Measurements from ENCODE around the gene SPTBN1. TPM values are rescaled to one million over a fixed set of nuclear protein-coding genes. Genes with fewer than 3 reads are reported as not detected.

SPTBN1 gene
- total and polyA plus RNA-seq, 2 experiments from 2014 or later, result 122 to 341 TPM

- Histone ChIP-seq H2AFZ (no peak overlapping the region), H3K9me3 (ENCODE audit: low read depth) (no peaks in the 10 kb centered on the region), H3K79me2 (peaks cover 87% of the 10 kb centered on the region), H3K9me2 (replicated peaks; ENCODE audit: insufficient read depth) (no peaks in the 10 kb centered on the region), H3K27ac (peak overlapping the region; percentile 68), H3K27me3 (no peaks in the 10 kb centered on the region), H4K20me1 (ENCODE audit: insufficient read depth, poor library complexity, severe bottlenecking) (peaks cover 11% of the 10 kb centered on the region), H3K4me1 (ENCODE audit: insufficient read depth) (peaks cover 22% of the 10 kb centered on the region), H3K4me2 (peak overlapping the region; percentile 4), H3K4me3 (no peak overlapping the region), H3K36me3 (replicated peaks; ENCODE audit: insufficient read depth, low read depth) (peaks cover 3% of the 10 kb centered on the region)
- WGBS (ENCODE audit: low lambda C conversion rate, missing lambda C conversion rate), result 68% methylated on average over 16 of the region's 16 CpGs
- no peak for DNase-seq (ENCODE audit: low spot score)
- TF ChIP-seq EZH2 (IDR thresholded peaks at IDR 0.05; ENCODE audit: borderline replicate concordance), result no peak
- no peak for TF ChIP-seq CTCF (IDR thresholded peaks at IDR 0.05; ENCODE audit: poor library complexity)
- no peak for TF ChIP-seq EZH2phosphoT487 (IDR thresholded peaks at IDR 0.05; ENCODE audit: low read depth, severe bottlenecking, unreplicated experiment)
These were observed 178.7 kb downstream of the SPTBN1 start for GRCh38 chr2:54634564-54635511.

DNA sequence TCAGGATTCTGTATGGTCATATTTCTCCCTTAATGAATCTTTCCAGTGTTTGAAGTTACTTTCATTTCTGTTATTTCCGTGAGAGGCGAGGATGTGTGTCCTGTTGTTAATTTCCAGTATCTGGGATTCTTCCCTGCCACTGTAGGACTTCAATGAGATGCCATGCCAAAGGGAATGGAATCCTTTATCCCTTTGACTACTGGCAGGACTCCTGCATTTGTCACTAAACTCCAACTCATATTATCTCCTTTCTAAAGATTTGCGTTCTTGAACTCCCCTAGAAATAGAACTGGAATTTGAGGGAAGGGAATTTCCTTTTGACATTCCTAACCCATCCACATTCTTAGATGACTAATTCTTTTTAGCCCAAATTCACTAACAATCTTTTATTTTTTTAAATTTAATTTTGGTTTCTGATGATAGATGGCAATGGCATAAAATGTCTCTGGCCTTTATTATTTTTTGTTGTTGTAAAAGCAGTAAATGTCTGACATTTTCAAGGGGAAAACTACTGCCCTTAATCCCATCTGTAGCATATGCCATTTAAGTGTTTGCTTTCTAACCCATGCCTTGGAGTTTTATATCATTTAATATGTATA, 179.5 kb downstream of the SPTBN1 start:
- TF ChIP-seq EZH2 (IDR thresholded peaks at IDR 0.05; ENCODE audit: borderline replicate concordance), result no peak
- TF ChIP-seq CTCF (IDR thresholded peaks at IDR 0.05; ENCODE audit: poor library complexity), result no peak
- TF ChIP-seq EZH2phosphoT487 (IDR thresholded peaks at IDR 0.05; ENCODE audit: low read depth, severe bottlenecking, unreplicated experiment), result no peak
- Histone ChIP-seq H3K36me3 (replicated peaks; ENCODE audit: insufficient read depth, low read depth) (peaks cover 3% of the 10 kb centered on the region), H3K79me2 (peaks cover 93% of the 10 kb centered on the region), H3K4me3 (no peak overlapping the region), H2AFZ (no peak overlapping the region), H3K27me3 (no peaks in the 10 kb centered on the region), H3K9me2 (replicated peaks; ENCODE audit: insufficient read depth) (no peaks in the 10 kb centered on the region), H3K4me2 (no peak overlapping the region), H4K20me1 (ENCODE audit: insufficient read depth, poor library complexity, severe bottlenecking) (peaks cover 16% of the 10 kb centered on the region), H3K4me1 (ENCODE audit: insufficient read depth) (peaks cover 30% of the 10 kb centered on the region), H3K27ac (peak overlapping the region; percentile 68), H3K9me3 (ENCODE audit: low read depth) (no peaks in the 10 kb centered on the region)
- WGBS (ENCODE audit: low lambda C conversion rate, missing lambda C conversion rate), result 79% methylated on average over 3 of the region's 3 CpGs
- no peak for DNase-seq (ENCODE audit: low spot score)

- Histone ChIP-seq H3K9me3 (ENCODE audit: low read depth) (no peaks in the 10 kb centered on the region), H3K36me3 (replicated peaks; ENCODE audit: insufficient read depth, low read depth) (peaks cover 3% of the 10 kb centered on the region), H3K4me3 (no peak overlapping the region), H3K9me2 (replicated peaks; ENCODE audit: insufficient read depth) (no peaks in the 10 kb centered on the region), H4K20me1 (ENCODE audit: insufficient read depth, poor library complexity, severe bottlenecking) (peaks cover 16% of the 10 kb centered on the region), H2AFZ (no peak overlapping the region), H3K79me2 (peaks cover 85% of the 10 kb centered on the region), H3K4me2 (no peak overlapping the region), H3K27ac (no peak overlapping the region), H3K4me1 (ENCODE audit: insufficient read depth) (peaks cover 32% of the 10 kb centered on the region), H3K27me3 (no peaks in the 10 kb centered on the region)
- no peak for DNase-seq (ENCODE audit: low spot score)
- WGBS (ENCODE audit: low lambda C conversion rate, missing lambda C conversion rate), result 87% methylated on average over 9 of the region's 9 CpGs
- TF ChIP-seq CTCF (IDR thresholded peaks at IDR 0.05; ENCODE audit: poor library complexity) (no peak), EZH2phosphoT487 (IDR thresholded peaks at IDR 0.05; ENCODE audit: low read depth, severe bottlenecking, unreplicated experiment) (no peak), EZH2 (IDR thresholded peaks at IDR 0.05; ENCODE audit: borderline replicate concordance) (no peak)
These were observed 180.4 kb downstream of the SPTBN1 start for GRCh38 chr2:54636415-54637139.
